ENCODE measurements around the gene TPK1.

DNA sequence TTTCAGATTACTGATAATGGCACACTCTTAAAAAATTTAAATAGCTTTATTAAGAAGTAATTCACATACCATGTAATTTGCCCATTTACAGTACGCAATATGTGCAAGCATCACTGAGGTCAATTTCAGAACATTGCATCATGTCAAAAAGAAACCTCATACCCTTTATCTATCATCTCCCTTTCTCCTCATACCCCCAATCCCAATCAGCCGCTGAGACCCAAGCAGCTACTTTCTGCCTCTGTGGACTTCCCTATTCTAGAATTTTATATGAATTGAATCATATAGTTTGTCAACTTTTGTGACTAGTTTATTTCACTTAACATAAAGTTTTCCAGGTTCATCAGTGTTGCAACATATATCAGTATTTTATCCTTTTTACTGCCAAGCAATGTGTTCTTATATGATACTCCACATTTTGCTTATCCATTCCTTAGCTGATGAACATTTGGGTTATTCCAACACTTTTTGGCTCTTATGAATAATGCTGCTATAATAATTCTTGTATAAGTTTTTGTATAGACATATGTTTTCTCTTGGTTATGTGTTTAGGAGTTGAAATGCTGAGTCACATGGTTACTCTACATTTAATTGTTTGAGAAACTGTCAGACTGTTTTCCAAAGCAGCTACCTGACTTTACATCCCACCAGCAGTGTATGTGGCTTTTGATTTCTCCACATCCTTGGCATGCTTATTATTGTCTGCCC lies 26.9 kb upstream of the TPK1 start:
- TF ChIP-seq CTCF (conservative IDR thresholded peaks at IDR 0.05 in 1 of 2, IDR thresholded peaks at IDR 0.05 in 1 of 2; ENCODE audit: low read depth in 1 of 2, low read length in 2 of 2): no peak
- no peak for TF ChIP-seq EZH2 (IDR thresholded peaks at IDR 0.05; ENCODE audit: low read length, missing control alignments)
